ENCODE results near the gene DIP2C.
A peak's percentile ranks its signal among the peaks of the same experiment; 100 is the strongest.
"Not testable (repeated sequence)": the region's sequence is repeated elsewhere in the genome, so short reads cannot be mapped to it uniquely, and the experiment has no call there.

DIP2C gene

DNA sequence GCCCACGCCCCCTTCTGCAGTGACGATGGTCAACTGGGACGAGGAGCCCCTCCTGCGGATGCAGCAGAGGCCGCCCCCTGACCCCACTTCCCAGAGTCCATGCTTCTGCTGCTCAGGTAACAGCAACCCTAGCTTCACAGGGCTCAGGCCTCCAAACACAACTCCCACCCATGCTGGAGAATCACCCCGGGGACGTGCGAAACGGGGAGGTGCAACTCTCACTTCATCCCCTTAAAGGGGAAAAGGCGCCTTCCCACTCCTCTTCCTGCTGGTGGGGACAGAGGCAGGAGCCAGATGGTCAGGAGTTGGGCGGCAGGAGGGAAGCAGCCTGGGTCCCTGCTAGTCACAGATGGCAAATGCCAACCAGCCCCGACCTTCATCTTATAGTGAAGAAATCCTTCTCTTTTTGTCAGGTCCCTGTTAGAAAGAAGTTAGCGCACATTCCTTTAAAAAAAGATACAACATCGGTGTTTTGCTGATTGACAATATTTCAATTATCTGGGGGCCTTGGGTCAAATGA, 155.4 kb downstream of the DIP2C start:
- in situ Hi-C loops (cut with HindIII; ENCODE audit: low pct_ligation_motif_present, low sequenced_read_pairs), result no loop called here

GRCh38 chr10:533611-534010, 155.9 kb downstream of the DIP2C start:
- in situ Hi-C loops (cut with HindIII; ENCODE audit: low pct_ligation_motif_present, low sequenced_read_pairs), result no loop called here
- Histone ChIP-seq H3K27me3 (replicated peaks) (no peaks in the 10 kb centered on the region), H3K27ac (no peak overlapping the region), H3K36me3 (replicated peaks) (no peaks in the 10 kb centered on the region), H3K4me3 (ENCODE audit: low read depth, low read length) (no peak overlapping the region)
- TF ChIP-seq, protein P1, sequence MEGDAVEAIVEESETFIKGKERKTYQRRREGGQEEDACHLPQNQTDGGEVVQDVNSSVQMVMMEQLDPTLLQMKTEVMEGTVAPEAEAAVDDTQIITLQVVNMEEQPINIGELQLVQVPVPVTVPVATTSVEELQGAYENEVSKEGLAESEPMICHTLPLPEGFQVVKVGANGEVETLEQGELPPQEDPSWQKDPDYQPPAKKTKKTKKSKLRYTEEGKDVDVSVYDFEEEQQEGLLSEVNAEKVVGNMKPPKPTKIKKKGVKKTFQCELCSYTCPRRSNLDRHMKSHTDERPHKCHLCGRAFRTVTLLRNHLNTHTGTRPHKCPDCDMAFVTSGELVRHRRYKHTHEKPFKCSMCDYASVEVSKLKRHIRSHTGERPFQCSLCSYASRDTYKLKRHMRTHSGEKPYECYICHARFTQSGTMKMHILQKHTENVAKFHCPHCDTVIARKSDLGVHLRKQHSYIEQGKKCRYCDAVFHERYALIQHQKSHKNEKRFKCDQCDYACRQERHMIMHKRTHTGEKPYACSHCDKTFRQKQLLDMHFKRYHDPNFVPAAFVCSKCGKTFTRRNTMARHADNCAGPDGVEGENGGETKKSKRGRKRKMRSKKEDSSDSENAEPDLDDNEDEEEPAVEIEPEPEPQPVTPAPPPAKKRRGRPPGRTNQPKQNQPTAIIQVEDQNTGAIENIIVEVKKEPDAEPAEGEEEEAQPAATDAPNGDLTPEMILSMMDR (IDR thresholded peaks at IDR 0.05; ENCODE audit: low read depth, low read length, missing control alignments), result no peak
- DNase-seq, result no peak

More for the DNA sequence above, 155.4 kb downstream of the DIP2C start:
- H3K27ac ChIP-seq, result no peak overlapping the region
- H3K4me3 ChIP-seq (ENCODE audit: low read depth, low read length), result no peak overlapping the region
- no peaks in the 10 kb centered on the region for H3K36me3 ChIP-seq (replicated peaks)
- no peaks in the 10 kb centered on the region for H3K27me3 ChIP-seq (replicated peaks)
- no peak for DNase-seq
- TF ChIP-seq, protein P1 (IDR thresholded peaks at IDR 0.05; ENCODE audit: low read depth, low read length, missing control alignments), result no peak

DNA sequence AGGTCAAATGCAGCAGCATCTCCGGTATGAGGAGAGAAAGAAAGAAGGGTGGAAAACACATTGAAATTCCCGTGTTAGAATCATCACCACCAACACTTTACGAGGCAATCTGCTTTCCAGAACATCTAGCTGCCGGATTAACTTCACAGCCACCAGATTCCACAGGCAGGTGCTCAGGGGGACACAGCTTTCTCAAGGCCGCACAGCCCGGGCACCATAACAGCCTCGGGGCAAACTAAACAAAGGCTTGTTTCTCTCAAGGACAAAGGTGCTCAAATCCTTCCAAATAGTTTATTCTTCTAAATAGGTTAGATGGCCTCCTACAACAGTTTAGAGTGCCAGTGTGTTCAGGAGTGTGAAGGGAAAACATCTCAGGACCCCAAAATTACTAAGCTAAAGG, 156.3 kb downstream of the DIP2C start:
- TF ChIP-seq, protein P1 (IDR thresholded peaks at IDR 0.05; ENCODE audit: low read depth, low read length, missing control alignments), result no peak
- Histone ChIP-seq H3K27ac (no peak overlapping the region), H3K27me3 (replicated peaks) (no peaks in the 10 kb centered on the region), H3K36me3 (replicated peaks) (no peaks in the 10 kb centered on the region), H3K4me3 (ENCODE audit: low read depth, low read length) (no peak overlapping the region)
- no peak for DNase-seq
- in situ Hi-C loops (cut with HindIII; ENCODE audit: low pct_ligation_motif_present, low sequenced_read_pairs), result no loop called here

GRCh38 chr10:532331-532730, 157.1 kb downstream of the DIP2C start:
- H3K27me3 ChIP-seq (replicated peaks); H3K27ac ChIP-seq; DNase-seq; in situ Hi-C loops (cut with HindIII; ENCODE audit: low pct_ligation_motif_present, low sequenced_read_pairs); H3K36me3 ChIP-seq (replicated peaks); H3K4me3 ChIP-seq (ENCODE audit: low read depth, low read length): not testable (repeated sequence)

GRCh38 chr10:531541-531940, 157.9 kb downstream of the DIP2C start:
- Histone ChIP-seq H3K36me3 (replicated peaks) (no peaks in the 10 kb centered on the region), H3K4me3 (ENCODE audit: low read depth, low read length) (no peak overlapping the region), H3K27me3 (replicated peaks) (no peaks in the 10 kb centered on the region), H3K27ac (no peak overlapping the region)
- TF ChIP-seq, protein P1 (IDR thresholded peaks at IDR 0.05; ENCODE audit: low read depth, low read length, missing control alignments), result no peak
- in situ Hi-C loops (cut with HindIII; ENCODE audit: low pct_ligation_motif_present, low sequenced_read_pairs), result no loop called here
- no peak for DNase-seq

DNA sequence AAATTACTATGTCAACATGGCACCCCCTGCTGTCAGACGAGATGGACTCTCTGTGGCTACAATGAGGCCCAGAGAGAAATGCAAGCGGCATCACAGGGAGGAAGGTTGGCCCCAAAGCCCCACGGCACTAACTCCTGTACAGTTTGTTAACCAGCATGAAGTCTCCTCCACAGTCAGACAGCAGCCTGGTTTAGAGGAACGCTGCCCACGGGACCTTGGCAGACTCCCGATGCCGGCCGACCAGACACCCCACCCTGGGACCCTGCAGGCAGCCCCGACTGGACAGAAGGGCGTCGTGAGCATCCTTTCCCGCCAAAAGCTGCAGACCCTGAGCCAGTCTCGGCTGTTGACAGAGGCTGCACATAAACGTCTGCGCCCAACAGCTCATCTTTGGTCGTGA, 158.8 kb downstream of the DIP2C start:
- in situ Hi-C loops (cut with HindIII; ENCODE audit: low pct_ligation_motif_present, low sequenced_read_pairs), result no loop called here
- no peak for DNase-seq
- H3K36me3 ChIP-seq (replicated peaks), result no peaks in the 10 kb centered on the region
- no peak overlapping the region for H3K27ac ChIP-seq
- H3K4me3 ChIP-seq (ENCODE audit: low read depth, low read length), result no peak overlapping the region
- H3K27me3 ChIP-seq (replicated peaks), result no peaks in the 10 kb centered on the region
- TF ChIP-seq, protein P1 (IDR thresholded peaks at IDR 0.05; ENCODE audit: low read depth, low read length, missing control alignments), result peak; percentile 12

All from brain microvascular endothelial cell (primary cell).